NCI-H446 (cell line): ENCODE results near the gene CAPG.

Source experiments
- DNase-seq, 2 experiments: peaks; one replicate each; lab custom pipeline; 2025; lab: John Stamatoyannopoulos, UW

CAPG gene

DNA sequence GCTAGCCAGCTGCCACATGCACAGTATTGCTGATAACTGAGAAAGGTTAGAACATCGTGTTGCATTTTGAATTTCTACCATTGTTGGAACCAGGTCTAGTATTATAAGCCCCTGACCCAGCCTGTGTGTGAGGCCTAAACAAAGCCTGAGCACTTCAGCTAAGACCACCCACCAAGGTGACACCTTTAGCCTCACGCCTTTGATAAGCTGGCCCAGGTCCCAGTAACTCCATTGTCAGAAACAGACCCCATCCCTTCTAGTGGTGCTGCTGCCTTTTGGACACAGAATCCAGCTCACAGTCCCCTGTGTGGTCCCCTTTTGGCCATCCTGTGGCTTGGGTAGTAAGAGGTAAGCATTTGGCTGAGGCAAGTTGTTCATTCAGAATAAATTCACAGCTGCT, 54.0 kb downstream of the CAPG start:
- no peak for DNase-seq

DNA sequence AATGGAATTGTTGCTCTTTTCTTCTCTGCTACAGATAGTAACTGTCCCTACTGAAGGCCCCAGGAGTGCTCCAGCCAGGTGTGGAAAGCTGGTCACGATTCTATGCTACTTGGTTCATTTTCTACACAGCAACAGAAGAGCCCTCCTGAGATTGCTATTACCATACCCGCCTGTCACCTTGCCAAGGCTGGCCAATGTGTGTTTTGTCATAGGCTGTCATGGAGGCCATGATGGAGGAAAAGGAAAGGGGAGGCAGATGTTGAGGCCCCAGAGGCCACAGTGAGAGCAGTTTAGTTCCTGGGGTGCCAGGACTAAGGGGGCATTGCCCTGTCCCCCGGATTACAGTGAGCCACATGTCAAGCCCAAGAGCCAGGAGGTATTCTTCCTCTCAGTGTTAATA, 54.6 kb downstream of the CAPG start:
- no peak for DNase-seq

DNA sequence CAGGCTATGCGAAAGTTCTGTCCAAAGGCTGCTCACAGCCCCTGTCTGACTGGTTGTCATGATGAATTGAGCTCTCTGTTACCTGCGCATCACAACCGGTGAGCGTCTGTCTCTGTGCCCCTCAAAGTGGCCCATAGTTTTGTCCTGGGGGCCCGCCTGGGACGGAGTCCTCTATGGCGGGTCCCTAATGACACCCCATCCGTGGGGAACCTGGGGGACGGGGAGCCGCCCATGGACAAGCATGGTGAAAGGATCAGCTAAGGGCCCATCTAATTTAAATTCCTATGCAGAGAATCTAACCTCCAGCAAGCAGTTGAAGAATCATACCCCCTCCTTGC, 55.1 kb downstream of the CAPG start:
- no peak for DNase-seq

DNA sequence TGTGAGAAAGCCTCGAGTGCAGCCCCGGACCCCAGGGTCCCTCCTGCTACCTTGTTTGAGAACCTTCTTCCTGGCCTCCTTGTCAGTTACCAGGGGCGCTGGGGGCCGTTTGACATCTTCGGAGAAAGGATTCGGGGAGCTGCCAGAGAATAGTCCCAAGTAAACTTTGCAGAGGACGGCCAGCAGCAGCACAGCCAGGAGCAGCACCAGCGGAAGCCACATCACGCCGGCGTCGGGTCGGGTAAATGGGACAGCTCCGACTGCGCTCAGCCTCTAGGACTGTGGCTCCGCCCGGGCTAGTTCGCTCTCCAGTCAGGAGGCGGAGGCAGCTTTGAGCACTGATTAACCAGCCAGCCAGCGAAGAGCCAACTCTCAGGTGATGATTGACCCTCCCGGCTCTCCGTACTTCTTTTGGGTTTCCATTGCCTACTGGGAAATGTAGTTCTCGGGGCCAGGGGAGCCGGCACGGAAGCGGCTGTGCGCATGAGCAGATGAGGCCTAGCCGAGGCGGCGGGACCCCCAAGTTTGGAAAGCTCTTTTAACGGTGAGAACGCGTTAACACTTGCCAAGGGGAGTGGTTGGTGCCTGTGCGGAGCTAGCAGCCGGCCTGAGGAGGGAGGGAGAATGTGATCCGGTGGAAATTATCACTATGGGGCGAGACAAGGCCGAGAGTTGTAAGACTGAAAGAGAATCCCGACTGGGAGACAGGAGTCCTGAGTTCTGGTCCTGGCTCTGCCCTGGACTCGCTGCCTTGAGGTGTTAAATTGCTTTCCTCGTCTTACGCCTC, 55.7 kb downstream of the CAPG start, which contains the start of the genes ELMOD3 and RETSAT:
TSS of gene ELMOD3 (plus strand) at position 484 of the 787 bp plus-strand sequence. CDS start 2,430 bp downstream, outside the sequence.
TSS of gene RETSAT (minus strand) at position 243 of the 787 bp plus-strand sequence. CDS start at position 222, 21 bp downstream.
- peak; percentile 96 to 98 for DNase-seq

DNA sequence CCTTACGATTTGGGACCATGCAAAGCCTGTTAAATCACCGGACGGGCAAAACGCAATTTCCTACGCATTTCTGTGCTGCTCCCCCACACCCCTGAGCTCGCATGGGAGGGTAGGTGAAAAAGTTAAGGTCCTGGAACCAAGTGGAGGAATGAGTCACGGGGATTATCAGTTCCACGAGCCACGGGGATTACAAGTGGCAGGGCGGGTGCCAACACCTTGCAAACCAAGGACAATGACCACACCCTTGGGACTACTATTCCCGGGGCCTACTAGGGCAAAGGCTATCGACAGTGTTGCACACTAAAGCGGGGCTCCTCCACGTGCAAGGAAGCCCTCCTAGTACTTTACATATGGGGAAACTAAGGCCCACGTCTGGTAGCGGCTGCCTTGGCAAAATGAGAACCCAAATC, 56.3 kb downstream of the CAPG start:
- DNase-seq, result peak in 1 of 2 experiments; percentile 40

DNA sequence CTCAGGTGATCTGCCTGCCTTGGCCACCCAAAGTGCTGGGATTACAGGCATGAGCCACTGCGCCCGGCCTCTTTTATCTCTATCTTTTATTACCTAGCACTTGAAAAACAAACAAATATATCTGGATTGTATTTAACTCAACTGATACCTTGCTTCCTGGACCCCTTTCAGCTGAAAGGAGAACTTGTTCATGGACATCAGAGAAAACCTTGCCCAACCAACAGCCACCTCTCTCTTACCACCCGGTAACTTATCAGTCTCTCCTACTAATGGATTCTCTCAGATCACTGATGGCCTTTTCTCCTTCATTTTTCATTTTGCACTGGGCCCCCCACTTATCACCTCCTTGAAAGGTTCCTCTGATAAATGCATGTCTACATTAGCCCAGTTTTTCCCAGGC, 62.6 kb downstream of the CAPG start:
- DNase-seq, result no peak
